Neural cell (in vitro differentiated cells): ENCODE results near the gene TRMU. TPM values are rescaled to one million over a fixed set of nuclear protein-coding genes. Genes with fewer than 3 reads are reported as not detected.

Source experiments
- H2AFZ ChIP-seq: fragments of 200-600, 300-800 bp; sonication (generic), shearing (Covaris generic); 2 replicates; pipeline ENCODE4 v1.6.0; 2014; ENCODE audit warnings: low read depth, mild to moderate bottlenecking, antibody characterized with exemption, low read length, moderate library complexity
- H3F3A ChIP-seq: fragments of 200-600 bp; shearing (Covaris generic); 2 replicates; pipeline ENCODE4 v1.6.1; 2016; ENCODE audit warnings: mild to moderate bottlenecking, moderate library complexity, mixed read lengths, antibody characterized with exemption, low read length; ENCODE audit not compliant: insufficient read depth, poor library complexity, severe bottlenecking
- H3K27ac ChIP-seq: fragments of 200-600, 300-800 bp; sonication (generic), shearing (Covaris generic); 2 replicates; pipeline ENCODE4 v1.5.1; 2014; ENCODE audit warnings: mild to moderate bottlenecking, low read length, moderate library complexity
- H3K27me3 ChIP-seq: fragments of 300-800, 200-600 bp; sonication (generic), shearing (Covaris generic); 2 replicates; pipeline ENCODE4 v1.6.0; 2014; ENCODE audit warnings: mild to moderate bottlenecking, low read depth, low read length, moderate library complexity; ENCODE audit not compliant: insufficient read depth
- H3K36me3 ChIP-seq: fragments of 300-800, 200-600 bp; sonication (generic), shearing (Covaris generic); 2 replicates; pipeline ENCODE4 v1.5.1; 2014; ENCODE audit warnings: mild to moderate bottlenecking, antibody characterized with exemption, low read length, moderate library complexity; ENCODE audit not compliant: insufficient read depth
- H3K4me2 ChIP-seq: fragments of 300-800, 200-600 bp; sonication (generic), shearing (Covaris generic); 2 replicates; pipeline ENCODE4 v1.6.0; 2014; ENCODE audit warnings: mild to moderate bottlenecking, low read length
- H3K4me3 ChIP-seq: fragments of 300-800, 200-600 bp; sonication (generic), shearing (Covaris generic); 2 replicates; pipeline ENCODE4 v1.5.1; 2014; ENCODE audit warnings: mild to moderate bottlenecking, low read length, moderate library complexity
- H3K79me2 ChIP-seq: fragments of 200-600 bp; shearing (Covaris generic); replicated peaks from 2 replicates; pipeline ENCODE4 v1.6.0; 2014; ENCODE audit warnings: mild to moderate bottlenecking, low read length, moderate library complexity; ENCODE audit not compliant: insufficient read depth
- H3K9ac ChIP-seq: fragments of 300-800, 200-600 bp; sonication (generic), shearing (Covaris generic); 2 replicates; pipeline ENCODE4 v1.6.1; 2016; ENCODE audit warnings: mild to moderate bottlenecking, low read length, mixed read lengths
- H3K9me2 ChIP-seq: fragments of 200-600 bp; shearing (Covaris generic); 2 replicates; pipeline ENCODE4 v1.6.1; 2016; ENCODE audit warnings: mild to moderate bottlenecking, low read length, mixed read lengths; ENCODE audit not compliant: insufficient read depth
- H3K9me3 ChIP-seq: fragments of 200-600, 300-800 bp; sonication (generic), shearing (Covaris generic); 2 replicates; pipeline ENCODE4 v1.6.1; 2016; ENCODE audit warnings: mild to moderate bottlenecking, mixed run types, low read length, moderate library complexity, mixed read lengths
- H4K20me1 ChIP-seq: fragments of 200-600 bp; shearing (Covaris generic); 2 replicates; pipeline ENCODE4 v1.6.1; 2016; ENCODE audit warnings: mild to moderate bottlenecking, mixed run types; ENCODE audit not compliant: insufficient read depth
- CTCF ChIP-seq: fragments of 450-650 bp; IDR thresholded peaks from 2 replicates; pipeline ENCODE4 v1.5.1; 2014; ENCODE audit warnings: antibody characterized with exemption, mild to moderate bottlenecking, moderate library complexity; ENCODE audit not compliant: poor library complexity, severe bottlenecking
- EP300 ChIP-seq: fragments of 450-650 bp; conservative IDR thresholded peaks from 2 replicates; pipeline ENCODE4 v1.6.1; 2014; ENCODE audit warnings: antibody characterized with exemption, mild to moderate bottlenecking, moderate library complexity; ENCODE audit not compliant: poor library complexity, severe bottlenecking
- EZH2 ChIP-seq: fragments of 200-600, 300-800 bp; shearing (Covaris generic), sonication (generic); IDR thresholded peaks from 2 replicates; pipeline ENCODE4 v1.6.1; 2014; ENCODE audit warnings: antibody characterized with exemption, low read length, borderline replicate concordance, mild to moderate bottlenecking; ENCODE audit not compliant: insufficient read depth, poor library complexity, severe bottlenecking
- MXI1 ChIP-seq: fragments of 450-650 bp; conservative IDR thresholded peaks from 2 replicates; pipeline ENCODE4 v1.6.1; 2014; ENCODE audit warnings: antibody characterized with exemption, mild to moderate bottlenecking; ENCODE audit not compliant: poor library complexity, severe bottlenecking
- POLR2AphosphoS5 ChIP-seq: IDR thresholded peaks from 2 replicates; pipeline ENCODE4 v1.6.1; 2012
- RAD21 ChIP-seq: fragments of 450-650 bp; conservative IDR thresholded peaks from 2 replicates; pipeline ENCODE4 v1.6.1; 2014; ENCODE audit warnings: antibody characterized with exemption, mild to moderate bottlenecking, moderate library complexity
- REST ChIP-seq: IDR thresholded peaks from 2 replicates; pipeline ENCODE4 v1.6.1; 2012; ENCODE audit warnings: borderline replicate concordance
- SMC3 ChIP-seq: fragments of 450-650 bp; conservative IDR thresholded peaks from 2 replicates; pipeline ENCODE4 v1.6.1; 2014; ENCODE audit warnings: antibody characterized with exemption, mild to moderate bottlenecking, moderate library complexity; ENCODE audit not compliant: poor library complexity
- TAF1 ChIP-seq: IDR thresholded peaks from 2 replicates; pipeline ENCODE4 v1.6.1; 2012; ENCODE audit warnings: low read depth
- polyA plus RNA-seq: library from polyadenylated mRNA; depleted of rRNA; stranded (reverse); fragments of >200 nt; gene quantifications from 2 replicates; pipeline ENCODE4 v1.2.3, GENCODE V29; 2014

Gene TRMU
- polyA plus RNA-seq, 1 donor from 2014 or later, result 72.9 TPM

GRCh38 chr22:46376111-46376510 is 40.6 kb downstream of the TRMU start:
- Histone ChIP-seq H3F3A (no peaks in the 10 kb centered on the region), H4K20me1 (no peaks in the 10 kb centered on the region), H3K27me3 (no peaks in the 10 kb centered on the region), H3K9ac (no peak overlapping the region), H3K27ac (no peak overlapping the region), H3K79me2 (no peaks in the 10 kb centered on the region), H3K9me3 (no peaks in the 10 kb centered on the region), H3K36me3 (no peaks in the 10 kb centered on the region), H2AFZ (no peak overlapping the region), H3K9me2 (no peaks in the 10 kb centered on the region), H3K4me3 (no peak overlapping the region), H3K4me2 (no peak overlapping the region)
- TF ChIP-seq REST (no peak), CTCF (no peak), SMC3 (no peak), RAD21 (no peak), TAF1 (no peak), EZH2 (no peak), MXI1 (no peak), POLR2AphosphoS5 (no peak), EP300 (no peak)

- Histone ChIP-seq H3K9me2 (no peaks in the 10 kb centered on the region), H3K9me3 (no peaks in the 10 kb centered on the region), H3K36me3 (no peaks in the 10 kb centered on the region), H2AFZ (no peak overlapping the region), H4K20me1 (no peaks in the 10 kb centered on the region), H3K27ac (no peak overlapping the region), H3K9ac (no peak overlapping the region), H3K4me2 (no peak overlapping the region), H3K27me3 (no peaks in the 10 kb centered on the region), H3F3A (no peaks in the 10 kb centered on the region), H3K4me3 (no peak overlapping the region), H3K79me2 (no peaks in the 10 kb centered on the region)
- TF ChIP-seq POLR2AphosphoS5 (no peak), EZH2 (no peak), CTCF (no peak), RAD21 (no peak), EP300 (no peak), SMC3 (no peak), REST (no peak), TAF1 (no peak)
These were observed 41.5 kb downstream of the TRMU start for GRCh38 chr22:46376908-46377524.
